Islet of Langerhans (tissue), 1 donor: Measurements from ENCODE around the gene TMEM132E.

Experiments used
- FAIRE-seq: peaks from one replicate; lab custom pipeline; 2011; peaks lifted over from hg19 to GRCh38; lab: Jason Lieb, UNC

TMEM132E gene

GRCh38 chr17:34601416-34601815 is 22.0 kb downstream of the TMEM132E start:
- FAIRE-seq, result no peak

- FAIRE-seq, result no peak
These were observed 24.6 kb downstream of the TMEM132E start for GRCh38 chr17:34603974-34604373.

- no peak for FAIRE-seq
These were observed 27.4 kb downstream of the TMEM132E start for GRCh38 chr17:34606763-34607162.

GRCh38 chr17:34607917-34608316 is 28.5 kb downstream of the TMEM132E start:
- FAIRE-seq, result no peak

- FAIRE-seq, result no peak
These were observed 29.8 kb downstream of the TMEM132E start for GRCh38 chr17:34609210-34609609.

- FAIRE-seq, result no peak
These were observed 30.7 kb downstream of the TMEM132E start for GRCh38 chr17:34610039-34610438.

GRCh38 chr17:34610506-34610905 is 31.1 kb downstream of the TMEM132E start:
- no peak for FAIRE-seq

GRCh38 chr17:34613064-34614019 is 34.0 kb downstream of the TMEM132E start:
- FAIRE-seq, result no peak

- no peak for FAIRE-seq
These were observed 35.3 kb downstream of the TMEM132E start for GRCh38 chr17:34614698-34615097.

- no peak for FAIRE-seq
These were observed 35.9 kb downstream of the TMEM132E start for GRCh38 chr17:34615326-34615725.

GRCh38 chr17:34616148-34616547 is 36.8 kb downstream of the TMEM132E start:
- FAIRE-seq, result no peak

- no peak for FAIRE-seq
These were observed 38.0 kb downstream of the TMEM132E start for GRCh38 chr17:34617398-34617797.

- FAIRE-seq, result no peak
These were observed 40.4 kb downstream of the TMEM132E start for GRCh38 chr17:34619687-34620217.

GRCh38 chr17:34620458-34620857 is 41.1 kb downstream of the TMEM132E start:
- no peak for FAIRE-seq

GRCh38 chr17:34622862-34623623 is 43.7 kb downstream of the TMEM132E start:
- no peak for FAIRE-seq

GRCh38 chr17:34623856-34624766 is 44.7 kb downstream of the TMEM132E start:
- FAIRE-seq, result no peak

GRCh38 chr17:34624767-34625383 is 45.5 kb downstream of the TMEM132E start:
- FAIRE-seq, result no peak

GRCh38 chr17:34626121-34626681 is 46.8 kb downstream of the TMEM132E start:
- no peak for FAIRE-seq

GRCh38 chr17:34628879-34629278 is 49.5 kb downstream of the TMEM132E start:
- FAIRE-seq, result no peak

GRCh38 chr17:34633351-34633750 is 54.0 kb downstream of the TMEM132E start:
- FAIRE-seq, result no peak

GRCh38 chr17:34633760-34634159 is 54.4 kb downstream of the TMEM132E start:
- FAIRE-seq, result no peak
